ENCODE data around the gene EIF4A2.
"Not testable (repeated sequence)": the region's sequence is repeated elsewhere in the genome, so short reads cannot be mapped to it uniquely, and the experiment has no call there.

EIF4A2 gene

GRCh38 chr3:186784820-186785494, 1.6 kb downstream of the EIF4A2 start:
- DNase-seq (ENCODE audit: low read depth), result no peak

GRCh38 chr3:186785495-186786018, 2.2 kb downstream of the EIF4A2 start:
- no peak for DNase-seq (ENCODE audit: low read depth)

- DNase-seq (ENCODE audit: low read depth), result no peak
These were observed 3.5 kb downstream of the EIF4A2 start for GRCh38 chr3:186786922-186787321.

- no peak for DNase-seq (ENCODE audit: low read depth)
These were observed 4.5 kb downstream of the EIF4A2 start for GRCh38 chr3:186787642-186788481.

DNA sequence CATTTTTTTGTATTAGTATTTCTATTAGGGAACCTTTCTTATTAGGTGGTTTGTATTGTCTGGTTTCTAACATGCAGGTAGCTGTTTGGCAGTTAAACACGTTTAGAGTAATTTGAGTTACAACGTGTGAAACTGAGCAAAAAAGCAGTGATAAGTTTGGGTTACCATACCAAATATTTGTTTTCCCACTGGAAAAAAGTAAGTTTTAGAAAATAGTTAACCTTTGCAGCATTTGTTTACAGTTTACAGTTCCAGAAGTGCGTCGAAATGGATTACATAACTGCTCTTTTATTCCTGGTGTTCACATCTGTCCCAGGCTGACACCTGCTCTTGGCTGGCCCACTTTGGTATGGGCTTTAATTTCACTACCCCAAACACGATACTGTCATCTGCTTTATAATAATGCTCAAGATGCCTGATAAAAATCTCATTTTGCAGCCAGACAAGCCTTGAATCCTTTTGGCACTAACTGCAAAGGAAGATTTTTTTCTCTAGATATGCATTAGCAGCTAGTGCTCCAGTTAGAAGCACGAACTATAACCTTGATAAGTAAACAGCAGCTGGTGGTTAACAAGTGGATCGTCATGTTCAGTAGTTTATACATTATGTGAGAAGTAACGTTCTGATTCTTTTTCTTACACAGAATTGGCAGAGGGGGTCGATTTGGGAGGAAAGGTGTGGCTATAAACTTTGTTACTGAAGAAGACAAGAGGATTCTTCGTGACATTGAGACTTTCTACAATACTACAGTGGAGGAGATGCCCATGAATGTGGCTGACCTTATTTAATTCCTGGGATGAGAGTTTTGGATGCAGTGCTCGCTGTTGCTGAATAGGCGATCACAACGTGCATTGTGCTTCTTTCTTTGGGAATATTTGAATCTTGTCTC, 5.3 kb downstream of the EIF4A2 start:
- no peak for DNase-seq (ENCODE audit: low read depth)

DNA sequence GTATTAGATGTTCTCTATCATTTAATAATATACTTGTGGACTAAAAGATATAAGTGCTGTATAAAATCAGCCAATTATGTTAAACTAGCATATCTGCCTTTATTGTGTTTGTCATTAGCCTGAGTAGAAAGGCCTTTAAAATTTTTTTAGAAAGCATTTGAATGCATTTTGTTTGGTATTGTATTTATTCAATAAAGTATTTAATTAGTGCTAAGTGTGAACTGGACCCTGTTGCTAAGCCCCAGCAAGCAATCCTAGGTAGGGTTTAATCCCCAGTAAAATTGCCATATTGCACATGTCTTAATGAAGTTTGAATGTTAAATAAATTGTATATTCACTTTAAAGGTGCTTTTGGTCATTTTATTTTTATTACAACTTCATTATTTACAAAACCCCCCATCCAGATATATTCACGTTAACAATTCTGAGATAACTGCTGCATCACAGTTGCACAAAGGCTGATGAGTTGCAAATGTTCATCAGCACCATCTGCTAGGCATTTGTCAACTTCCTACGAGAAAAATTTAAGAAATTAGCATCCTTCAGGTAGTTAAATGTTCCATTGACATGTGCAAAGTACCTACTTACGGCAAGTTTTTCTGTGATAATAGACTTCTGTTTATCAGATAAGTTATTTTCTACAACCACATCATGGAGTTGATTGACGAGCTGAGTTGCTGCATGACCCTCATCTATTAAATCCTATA, 6.3 kb downstream of the EIF4A2 start:
- DNase-seq (ENCODE audit: low read depth), result no peak

DNA sequence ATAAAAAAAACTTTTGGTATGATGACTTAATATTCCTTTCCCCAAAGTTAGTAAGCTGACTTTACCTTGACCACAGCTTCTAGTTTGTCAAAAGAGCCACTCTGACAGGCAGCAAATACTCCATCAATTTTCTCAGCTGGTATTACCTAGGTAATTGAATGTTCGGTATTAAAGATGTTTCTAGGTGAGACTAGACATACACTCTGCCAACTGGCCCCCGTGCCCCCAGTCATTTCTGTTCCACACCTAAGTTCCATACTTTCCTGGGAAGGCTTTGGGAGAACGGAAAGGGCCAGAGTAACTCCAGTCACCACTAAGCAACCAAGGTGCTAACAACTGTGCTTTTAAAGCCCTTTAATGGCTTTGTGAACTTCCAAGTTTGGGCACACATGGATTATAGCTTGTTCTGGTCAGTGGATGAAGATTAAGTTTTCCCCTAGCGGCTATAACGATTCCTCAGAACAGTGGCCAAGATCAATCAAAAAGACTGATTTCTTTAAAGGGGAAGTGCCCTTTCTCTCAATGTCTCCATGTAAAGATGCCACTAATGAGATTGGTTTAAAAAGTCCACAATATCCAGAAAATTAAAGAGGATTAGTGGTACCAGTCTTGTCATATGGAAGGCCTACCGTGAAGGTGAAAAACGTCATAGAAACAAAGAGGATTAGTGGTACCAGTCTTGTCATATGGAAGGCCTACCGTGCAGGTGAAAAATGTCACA, 7.0 kb downstream of the EIF4A2 start:
- DNase-seq (ENCODE audit: low read depth), result no peak

DNA sequence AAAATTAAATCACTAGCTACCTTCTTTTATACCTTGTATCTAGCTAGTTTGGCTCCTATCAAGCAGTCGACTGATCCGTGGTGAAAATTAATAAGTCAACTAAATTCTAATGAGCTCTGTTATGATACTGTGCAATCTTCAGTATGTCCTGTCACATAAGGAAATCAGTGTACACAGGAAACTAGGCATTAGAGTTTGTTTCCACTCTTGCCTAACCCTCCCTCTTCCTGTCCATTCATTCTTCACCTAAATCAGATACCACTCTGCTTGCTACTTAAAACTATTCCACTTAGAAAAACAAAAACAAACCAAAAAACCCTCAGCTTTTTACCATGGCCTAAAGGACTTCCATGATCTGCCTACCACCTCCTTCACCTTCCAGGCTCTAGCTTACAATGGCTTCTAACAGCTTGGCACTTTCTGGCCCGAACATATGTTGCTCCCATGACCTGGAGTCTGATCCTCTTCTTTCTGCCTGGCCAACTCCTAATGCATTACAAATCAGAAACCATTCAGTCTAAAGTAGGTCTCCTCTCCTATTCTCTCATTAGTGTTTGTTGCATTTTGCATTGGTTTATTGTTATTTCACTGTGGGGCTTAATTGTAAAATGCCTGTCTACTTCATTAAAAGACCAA, 15.0 kb downstream of the EIF4A2 start:
- DNase-seq (ENCODE audit: low read depth), result no peak

DNA sequence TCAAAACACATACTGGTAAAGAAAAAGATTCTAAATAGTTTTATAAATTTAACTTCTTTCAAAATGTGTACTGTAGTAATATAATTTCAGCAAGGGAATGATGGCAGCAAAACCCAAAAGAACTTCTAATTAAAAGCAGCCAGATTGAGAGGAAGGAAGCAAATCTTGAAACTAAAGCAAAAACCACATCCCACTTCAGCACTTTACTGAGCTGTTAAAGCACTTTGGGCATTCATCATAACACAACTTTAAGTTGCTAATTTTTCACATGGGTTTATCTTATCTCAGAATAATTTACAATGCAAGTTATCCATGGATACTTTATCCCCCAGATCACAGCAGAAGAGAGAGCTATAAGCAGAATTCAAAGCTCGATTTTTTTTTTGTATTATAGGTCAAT, 16.9 kb downstream of the EIF4A2 start:
- no peak for DNase-seq (ENCODE audit: low read depth)

DNA sequence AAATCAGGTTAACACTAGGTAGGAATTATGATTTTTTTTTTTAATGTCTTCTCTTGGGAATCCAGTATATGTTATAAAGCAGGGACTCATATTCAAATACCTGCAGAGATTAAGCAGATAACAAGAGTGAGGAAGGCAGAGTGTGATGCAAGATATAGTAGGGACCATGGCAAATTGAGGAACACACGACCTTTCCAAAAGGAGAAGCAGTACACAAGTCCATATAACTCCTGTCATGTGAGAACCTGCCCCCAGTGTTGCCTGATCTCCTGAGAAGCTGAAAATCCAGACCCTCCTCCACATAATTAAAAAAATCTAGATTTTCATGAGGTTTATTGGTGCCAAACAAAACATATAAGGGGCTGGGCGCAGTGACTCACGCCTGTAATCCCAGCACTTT, 19.3 kb downstream of the EIF4A2 start:
- no peak for DNase-seq (ENCODE audit: low read depth)

DNA sequence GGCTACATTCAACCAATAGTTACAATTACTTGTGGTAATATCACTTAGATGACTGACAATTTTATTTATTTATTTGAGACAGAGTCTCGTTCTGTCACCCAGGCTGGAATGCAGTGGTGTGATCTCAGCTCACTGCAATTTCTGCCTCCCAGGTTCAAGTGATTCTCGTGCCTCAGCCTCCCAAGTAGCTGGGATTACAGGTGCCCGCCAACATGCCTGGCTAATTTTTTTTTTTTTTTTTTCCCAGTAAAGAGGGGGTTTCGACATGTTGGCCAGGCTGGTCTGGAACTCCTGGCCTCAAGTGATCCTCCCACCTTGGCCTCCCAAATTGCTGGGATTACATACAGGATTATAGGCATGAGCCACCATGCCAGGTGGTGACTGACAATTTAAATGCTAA, 20.1 kb downstream of the EIF4A2 start:
- not testable (repeated sequence) for DNase-seq (ENCODE audit: low read depth)

GRCh38 chr3:186806089-186807055, 23.0 kb downstream of the EIF4A2 start, which contains the start of gene RFC4:
RFC4 (minus strand) TSS chr3:186806482; CDS start chr3:186804713, 1,769 bp downstream.
- peak; percentile 76 for DNase-seq (ENCODE audit: low read depth)

DNA sequence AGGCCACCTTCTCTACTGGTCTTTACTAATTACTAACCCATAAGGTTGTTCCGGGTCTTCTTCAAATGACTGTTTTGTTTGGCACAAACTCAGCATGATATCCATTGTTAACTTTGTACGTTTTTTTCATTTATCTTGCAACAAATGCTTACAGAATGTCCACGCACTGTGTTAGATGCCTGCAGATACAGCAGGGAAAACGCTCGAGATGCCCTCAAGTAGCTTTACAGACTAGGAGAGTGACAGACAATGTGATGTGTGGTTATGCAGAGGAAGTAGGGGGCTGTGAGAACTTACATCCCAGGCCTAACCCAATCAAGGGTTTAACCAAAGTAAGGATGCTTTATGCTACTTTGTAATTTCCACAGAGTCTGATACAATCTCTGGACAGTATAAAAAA, 23.9 kb downstream of the EIF4A2 start:
- no peak for DNase-seq (ENCODE audit: low read depth)

DNA sequence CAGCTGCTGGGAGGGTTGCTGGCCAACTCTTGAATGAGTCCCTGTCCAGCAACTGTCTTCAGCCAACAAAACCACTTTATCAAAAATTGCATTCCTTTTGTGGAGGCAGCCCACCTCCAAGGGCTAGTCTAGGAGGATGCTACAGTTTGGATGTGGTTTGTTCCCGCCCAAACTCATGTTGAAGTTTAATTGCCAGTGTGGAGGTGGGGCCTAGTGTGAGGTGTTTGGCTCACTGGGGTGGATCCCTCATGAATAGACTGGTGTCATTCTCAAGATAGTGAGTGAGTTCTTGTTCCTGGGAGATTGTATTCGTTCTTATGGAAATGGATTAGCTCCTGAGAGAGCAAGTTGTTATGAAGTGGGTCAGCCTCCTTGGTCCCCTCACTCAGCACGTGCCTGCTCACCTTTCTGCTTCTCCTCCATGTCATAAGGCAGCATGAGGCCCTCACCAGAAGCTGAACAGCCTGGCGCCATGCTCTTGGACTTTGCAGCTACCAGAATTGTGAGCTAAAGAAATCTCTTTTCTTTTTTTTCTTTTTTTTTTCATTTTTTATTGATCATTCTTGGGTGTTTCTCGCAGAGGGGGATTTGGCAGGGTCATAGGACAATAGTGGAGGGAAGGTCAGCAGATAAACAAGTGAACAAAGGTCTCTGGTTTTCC, 27.1 kb downstream of the EIF4A2 start:
- no peak for DNase-seq (ENCODE audit: low read depth)

- DNase-seq (ENCODE audit: low read depth), result not testable (repeated sequence)
These were observed 27.9 kb downstream of the EIF4A2 start for GRCh38 chr3:186811313-186811712.

- no peak for DNase-seq (ENCODE audit: low read depth)
These were observed 30.7 kb downstream of the EIF4A2 start for GRCh38 chr3:186814100-186814499.

DNA sequence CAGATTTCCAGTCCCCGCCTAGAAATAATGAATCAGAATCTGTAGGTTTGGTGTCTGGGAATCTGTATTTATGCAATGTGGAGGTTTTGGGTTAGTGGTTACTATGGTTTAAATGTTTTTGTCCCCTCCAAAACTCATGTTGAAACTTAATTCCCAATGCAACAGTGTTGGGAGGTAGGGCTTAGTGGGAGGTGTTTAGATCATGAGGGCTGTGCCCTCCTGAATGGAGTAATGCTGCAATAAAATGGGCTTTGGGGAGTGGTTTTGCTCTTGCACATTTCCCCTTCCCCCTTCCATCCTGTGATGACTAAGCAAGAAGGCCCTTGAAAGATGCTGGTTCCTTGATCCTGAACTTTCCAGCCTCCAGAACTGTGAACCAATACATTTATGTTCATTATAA, 32.1 kb downstream of the EIF4A2 start:
- DNase-seq (ENCODE audit: low read depth), result no peak

DNA sequence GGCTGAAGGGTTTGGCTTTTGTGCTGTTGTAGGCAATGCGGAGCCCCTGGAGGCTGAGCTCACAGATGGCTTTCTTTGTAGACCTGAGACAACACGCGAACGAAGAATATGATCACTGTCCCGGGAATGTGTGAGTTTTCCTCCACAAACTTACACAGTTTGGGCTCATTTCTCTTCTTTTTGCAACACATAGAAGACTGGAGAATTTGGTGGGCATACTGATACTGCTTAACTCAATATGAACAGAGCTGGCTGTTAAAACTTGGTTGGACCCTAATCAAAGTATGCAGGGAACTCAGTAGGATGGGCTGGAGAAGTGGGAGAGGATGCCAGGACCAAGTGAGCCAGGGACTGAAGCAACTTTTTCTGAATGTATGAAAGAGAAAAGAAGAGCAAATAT, 35.1 kb downstream of the EIF4A2 start:
- DNase-seq (ENCODE audit: low read depth), result no peak

DNA sequence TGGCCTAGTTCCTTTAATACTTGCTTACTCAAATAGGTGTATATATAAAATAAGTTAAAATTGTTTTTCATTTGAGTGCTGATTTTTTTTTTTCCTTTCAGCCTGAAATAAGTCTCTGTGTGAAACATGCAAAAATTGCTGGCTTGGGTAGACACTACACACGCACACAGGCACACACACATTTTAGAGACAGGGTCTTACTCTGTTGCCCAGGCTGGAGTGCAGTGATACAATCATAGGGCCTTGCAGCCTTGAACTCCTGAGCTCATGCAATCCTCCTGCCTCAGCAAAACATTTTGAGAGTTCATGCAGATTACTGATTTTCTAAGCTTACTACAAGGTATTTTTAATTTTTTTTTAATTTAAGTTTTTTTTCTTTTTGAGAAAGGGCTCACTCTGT, 35.6 kb downstream of the EIF4A2 start:
- no peak for DNase-seq (ENCODE audit: low read depth)
